CD4-positive, alpha-beta T cell (primary cell): ENCODE data around the gene PIK3R2. TPM values are rescaled to one million over a fixed set of nuclear protein-coding genes. Genes with fewer than 3 reads are reported as not detected.

Experiments
- ATAC-seq: fragments of 200-7000 bp; cut with Tn5 transposase; one replicate; pipeline ENCODE4 v1.10.0; 2022; ENCODE audit warnings: mild to moderate bottlenecking; ENCODE audit not compliant: poor library complexity
- CTCF ChIA-PET: fragments of 350-600 bp; sonication (Branson Sonifier 250); formaldehyde crosslinking; loops from one replicate; lab custom pipeline; 2021; ENCODE audit warnings: antibody characterized with exemption, inconsistent platforms; lab: Charles Lee
- POLR2A ChIA-PET: fragments of 350-600 bp; sonication (Branson Sonifier 250); formaldehyde crosslinking; loops from one replicate; lab custom pipeline; 2021; ENCODE audit warnings: antibody characterized with exemption, inconsistent platforms; lab: Charles Lee
- DNase-seq, 14 experiments: peaks; one replicate each; pipeline ENCODE4 v3.0.0-alpha.2; 2013 to 2020; ENCODE audit warnings: mixed read lengths in 2 of 14
- H3K27ac ChIP-seq, 2 donors: one replicate each; pipeline versions ENCODE4 v1.5.1 to v1.7.0; 2013; ENCODE audit warnings: low read length in 2 of 2, low read depth in 1 of 2, mild to moderate bottlenecking in 1 of 2
- H3K27me3 ChIP-seq, 2 experiments: 1 replicate in 1 of 2; 2 replicates in 1 of 2; pipeline versions ENCODE4 v1.6.1 to v1.7.0; 2013; ENCODE audit warnings: low read length in 2 of 2, control low read depth in 1 of 2, mild to moderate bottlenecking in 1 of 2, moderate library complexity in 1 of 2; ENCODE audit not compliant: insufficient read depth in 2 of 2, control insufficient read depth in 1 of 2
- H3K36me3 ChIP-seq: one replicate; pipeline ENCODE4 v1.6.1; 2013; ENCODE audit warnings: low read length, control low read depth; ENCODE audit not compliant: insufficient read depth
- H3K4me1 ChIP-seq: one replicate; pipeline ENCODE4 v1.6.1; 2013; ENCODE audit warnings: low read length, control low read depth; ENCODE audit not compliant: insufficient read depth
- H3K4me3 ChIP-seq: one replicate; pipeline ENCODE4 v1.5.1; 2013; ENCODE audit warnings: mild to moderate bottlenecking, low read length, moderate library complexity
- H3K9me3 ChIP-seq, 2 experiments: 1 replicate in 1 of 2; 2 replicates in 1 of 2; pipeline versions ENCODE4 v1.6.1 to v1.7.0; 2013; ENCODE audit warnings: low read length in 2 of 2, mild to moderate bottlenecking in 2 of 2, control low read depth in 1 of 2, moderate library complexity in 1 of 2; ENCODE audit not compliant: control insufficient read depth in 1 of 2, insufficient read depth in 1 of 2
- H3K27ac Mint-ChIP-seq: one replicate; pipeline ENCODE4 v1.8.0; 2020; ENCODE audit warnings: mixed read lengths
- H3K27me3 Mint-ChIP-seq: one replicate; pipeline ENCODE4 v1.8.0; 2021; ENCODE audit warnings: mixed read lengths
- H3K36me3 Mint-ChIP-seq: one replicate; pipeline ENCODE4 v1.8.0; 2021; ENCODE audit warnings: low read depth, mixed read lengths
- H3K4me1 Mint-ChIP-seq: one replicate; pipeline ENCODE4 v1.8.0; 2021; ENCODE audit warnings: low read depth, mixed read lengths
- H3K4me3 Mint-ChIP-seq: one replicate; pipeline ENCODE4 v1.8.0; 2020; ENCODE audit warnings: mild to moderate bottlenecking, mixed read lengths
- H3K9me3 Mint-ChIP-seq: one replicate; pipeline ENCODE4 v1.8.0; 2020; ENCODE audit warnings: mixed read lengths
- CTCF ChIP-seq: fragments of 200-600 bp; IDR thresholded peaks from one replicate; pipeline ENCODE4 v1.8.0; 2022; ENCODE audit warnings: antibody characterized with exemption, mild to moderate bottlenecking
- intact Hi-C, 2 experiments: fragments of 100-400 bp; cut with DNase I in 1 of 2; cut with micrococcal nuclease in 1 of 2; formaldehyde crosslinking; loops; one replicate each; pipeline versions ENCODE4 v1.15.1 to v1.9.0; 2023 to 2025; cut with DNase I, micrococcal nuclease
- total RNA-seq, 174 experiments: library from RNA in 2 of 174; stranded (reverse) in 2 of 174; gene quantifications; one replicate each; pipeline ENCODE4 v1.2.3 and lab custom pipeline; 2021 to 2026

The PIK3R2 gene
- total RNA-seq, 2 experiments from 2014 or later = 4.6 to 5.6 TPM

- DNase-seq (no peak), ATAC-seq (no peak)
- no peaks in the 10 kb centered on the region for H3K4me1 ChIP-seq
- H3K4me3 ChIP-seq = no peak overlapping the region
- H3K27ac Mint-ChIP-seq = no peak overlapping the region
- intact Hi-C loops = no loop called here
- H3K36me3 ChIP-seq = no peaks in the 10 kb centered on the region
- H3K9me3 ChIP-seq = no peaks in the 10 kb centered on the region
- no peak for TF ChIP-seq CTCF
- H3K27ac ChIP-seq = no peak overlapping the region
- no peaks in the 10 kb centered on the region for H3K36me3 Mint-ChIP-seq
- H3K27me3 Mint-ChIP-seq = peaks cover 4% of the 10 kb centered on the region
- H3K9me3 Mint-ChIP-seq = no peaks in the 10 kb centered on the region
- H3K4me3 Mint-ChIP-seq = no peak overlapping the region
- H3K27me3 ChIP-seq = no peaks in the 10 kb centered on the region
- H3K4me1 Mint-ChIP-seq = no peaks in the 10 kb centered on the region
- CTCF ChIA-PET = no interaction called here
- POLR2A ChIA-PET = no interaction called here
Measured at GRCh38 chr19:18185538-18185937, 32.6 kb downstream of the PIK3R2 start.

GRCh38 chr19:18190278-18190677, 37.3 kb downstream of the PIK3R2 start:
- TF ChIP-seq CTCF = no peak
- Mint-ChIP-seq H3K4me3 (peak overlapping the region; percentile 20), H3K36me3 (peaks cover 6% of the 10 kb centered on the region), H3K27me3 (peaks cover 4% of the 10 kb centered on the region), H3K9me3 (no peaks in the 10 kb centered on the region), H3K4me1 (peaks cover 29% of the 10 kb centered on the region), H3K27ac (no peak overlapping the region)
- H3K4me1 ChIP-seq = peaks cover 30% of the 10 kb centered on the region
- ChIA-PET POLR2A (no interaction called here), CTCF (interaction anchor here (4.6 kb wide), 1 partner anchor 63 kb away, joined by 51 read pairs; a partner anchor contains a TSS)
- no peak for ATAC-seq
- DNase-seq = no peak
- no peaks in the 10 kb centered on the region for H3K27me3 ChIP-seq
- no peaks in the 10 kb centered on the region for H3K36me3 ChIP-seq
- H3K4me3 ChIP-seq = no peak overlapping the region
- H3K27ac ChIP-seq = no peak overlapping the region
- intact Hi-C loops = loop anchor here (5.0 kb wide), 3 partner anchors 38 to 137 kb away; partner anchors contain the start of gene PIK3R2 (in 1 of the 2)
- H3K9me3 ChIP-seq = no peaks in the 10 kb centered on the region

GRCh38 chr19:18191640-18192062, 38.7 kb downstream of the PIK3R2 start:
- Histone ChIP-seq H3K27me3 (no peaks in the 10 kb centered on the region), H3K4me3 (peak overlapping the region; percentile 92), H3K27ac (peak overlapping the region; percentile 73 to 82), H3K4me1 (peaks cover 30% of the 10 kb centered on the region), H3K9me3 (no peaks in the 10 kb centered on the region), H3K36me3 (peaks cover 10% of the 10 kb centered on the region)
- Mint-ChIP-seq H3K27me3 (no peaks in the 10 kb centered on the region), H3K9me3 (no peaks in the 10 kb centered on the region), H3K36me3 (peaks cover 12% of the 10 kb centered on the region), H3K4me3 (peak overlapping the region; percentile 90), H3K4me1 (peaks cover 29% of the 10 kb centered on the region), H3K27ac (peak overlapping the region; percentile 81)
- POLR2A ChIA-PET = interaction anchor here (0.7 to 4.3 kb wide), 17 partner anchors 13 to 227 kb away, joined by 3 to 73 read pairs (median 6); partner anchors contain the start of genes IFI30, JUND, LSM4 and RAB3A
- ATAC-seq (no peak), DNase-seq (no peak)
- no peak for TF ChIP-seq CTCF
- CTCF ChIA-PET = interaction anchor here (0.5 to 4.6 kb wide), 9 partner anchors 13 to 227 kb away, joined by 3 to 51 read pairs (median 4); partner anchors contain the start of genes JUND, PIK3R2 and RAB3A
- intact Hi-C loops = loop anchor here (1.0 to 5.0 kb wide), 6 partner anchors 13 to 136 kb away; partner anchors contain the start of genes PIK3R2 (in 1 of the 2) and RAB3A (in 1 of the 2)
